ENCODE measurements around the gene RBM15B. TPM values are rescaled to one million over a fixed set of nuclear protein-coding genes. Genes with fewer than 3 reads are reported as not detected.

RBM15B gene
- total RNA-seq, 4 donors from 2014 or later, result 19.1 to 69.9 (median 28.0) TPM

DNA sequence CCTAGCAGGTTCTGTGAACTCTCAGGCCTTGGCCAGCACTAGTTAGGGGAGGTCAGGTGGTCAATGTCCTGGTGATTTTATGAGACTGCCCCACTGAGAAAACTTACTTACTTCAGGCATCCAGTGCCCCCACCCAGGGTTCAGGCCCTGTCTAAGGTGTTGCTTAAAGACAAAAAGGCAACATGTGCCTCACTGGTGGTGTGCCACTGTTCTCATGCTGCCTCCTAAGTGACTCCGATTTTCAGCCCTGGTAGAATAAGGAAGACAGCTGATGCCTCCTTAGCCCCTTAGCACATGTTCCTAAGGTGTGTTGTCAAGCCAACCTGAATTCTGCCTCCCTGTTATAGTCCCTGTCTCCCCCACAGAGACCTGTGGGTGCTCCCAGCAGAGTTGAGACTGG, 5.3 kb downstream of the RBM15B start:
- in situ Hi-C loops (cut with MboI; ENCODE audit: low pct_ligation_motif_present in 1 of 4, low pct_unique_long_range_greater_than_20kb in 1 of 4, low sequenced_read_pairs in 3 of 4), result loop anchor here (25.0 kb wide), 3 partner anchors 266 to 784 kb away; partner anchors contain the start of genes CISH (in 2 of the 4), MAPKAPK3 (in 2 of the 4) and TEX264 (in 1 of the 4)
- H3K4me1 ChIP-seq, result peaks cover 12 to 33% (median 29%) of the 10 kb centered on the region in 4 donors
- no peak for DNase-seq
- intact Hi-C loops (cut with DNase I; ENCODE audit: low total_unique reads), result loop anchor here (10.0 kb wide), 1 partner anchor 288 kb away; no protein-coding TSS in a partner anchor
- TF ChIP-seq POLR2AphosphoS5 (IDR thresholded peaks at IDR 0.05) (no peak), EP300 (IDR thresholded peaks at IDR 0.05; ENCODE audit: low read depth) (no peak), POLR2A (IDR thresholded peaks at IDR 0.05) (no peak)
- TF ChIP-seq, protein P1, sequence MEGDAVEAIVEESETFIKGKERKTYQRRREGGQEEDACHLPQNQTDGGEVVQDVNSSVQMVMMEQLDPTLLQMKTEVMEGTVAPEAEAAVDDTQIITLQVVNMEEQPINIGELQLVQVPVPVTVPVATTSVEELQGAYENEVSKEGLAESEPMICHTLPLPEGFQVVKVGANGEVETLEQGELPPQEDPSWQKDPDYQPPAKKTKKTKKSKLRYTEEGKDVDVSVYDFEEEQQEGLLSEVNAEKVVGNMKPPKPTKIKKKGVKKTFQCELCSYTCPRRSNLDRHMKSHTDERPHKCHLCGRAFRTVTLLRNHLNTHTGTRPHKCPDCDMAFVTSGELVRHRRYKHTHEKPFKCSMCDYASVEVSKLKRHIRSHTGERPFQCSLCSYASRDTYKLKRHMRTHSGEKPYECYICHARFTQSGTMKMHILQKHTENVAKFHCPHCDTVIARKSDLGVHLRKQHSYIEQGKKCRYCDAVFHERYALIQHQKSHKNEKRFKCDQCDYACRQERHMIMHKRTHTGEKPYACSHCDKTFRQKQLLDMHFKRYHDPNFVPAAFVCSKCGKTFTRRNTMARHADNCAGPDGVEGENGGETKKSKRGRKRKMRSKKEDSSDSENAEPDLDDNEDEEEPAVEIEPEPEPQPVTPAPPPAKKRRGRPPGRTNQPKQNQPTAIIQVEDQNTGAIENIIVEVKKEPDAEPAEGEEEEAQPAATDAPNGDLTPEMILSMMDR (IDR thresholded peaks at IDR 0.05), result no peak
- peaks cover 0 to 26% (median 9%) of the 10 kb centered on the region in 4 donors for H3K36me3 ChIP-seq
- H3K9me3 ChIP-seq, result no peaks in the 10 kb centered on the region
- H3K27ac ChIP-seq, result no peak overlapping the region
- 91% methylated on average over 1 of the region's 1 CpG; no CpG with 5 or more reads in 1 of the 2 donors for WGBS, 2 donors (ENCODE audit: low coverage in 1 of 2)
- no peak overlapping the region for H3K4me3 ChIP-seq
- H3K27me3 ChIP-seq, result no peaks in the 10 kb centered on the region

DNA sequence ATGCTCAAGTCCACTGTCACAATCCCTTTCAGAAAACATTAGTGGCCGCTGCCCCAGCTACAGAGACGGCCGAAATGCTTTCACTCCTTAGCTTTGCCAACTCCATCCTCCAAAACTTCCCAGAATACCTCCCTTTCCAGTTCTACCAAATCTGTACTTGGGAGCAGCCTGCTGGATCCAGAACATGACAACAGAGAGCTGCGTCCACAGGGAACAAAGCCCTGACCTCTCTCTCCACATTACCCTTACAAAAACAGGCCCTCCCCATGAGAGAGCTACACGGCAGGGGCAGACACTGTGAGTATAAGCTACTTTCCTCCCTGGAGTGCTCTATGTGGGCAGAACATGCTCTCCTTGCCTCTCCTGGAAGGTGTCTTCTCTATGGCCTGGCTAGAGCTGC, 6.3 kb downstream of the RBM15B start:
- Histone ChIP-seq H3K36me3 (peaks cover 0 to 33% (median 9%) of the 10 kb centered on the region in 4 donors), H3K27me3 (no peaks in the 10 kb centered on the region), H3K9me3 (no peaks in the 10 kb centered on the region), H3K4me1 (peaks cover 9 to 26% (median 23%) of the 10 kb centered on the region in 4 donors), H3K27ac (no peak overlapping the region), H3K4me3 (no peak overlapping the region)
- in situ Hi-C loops (cut with MboI; ENCODE audit: low pct_ligation_motif_present in 1 of 4, low pct_unique_long_range_greater_than_20kb in 1 of 4, low sequenced_read_pairs in 3 of 4) (loop anchor here (25.0 kb wide), 3 partner anchors 265 to 785 kb away; partner anchors contain the start of genes CISH (in 2 of the 4), MAPKAPK3 (in 2 of the 4) and TEX264 (in 1 of the 4)), intact Hi-C loops (cut with DNase I; ENCODE audit: low total_unique reads) (loop anchor here (10.0 kb wide), 1 partner anchor 287 kb away; no protein-coding TSS in a partner anchor)
- DNase-seq, result no peak
- TF ChIP-seq EP300 (IDR thresholded peaks at IDR 0.05; ENCODE audit: low read depth) (no peak), POLR2A (IDR thresholded peaks at IDR 0.05) (no peak), POLR2AphosphoS5 (IDR thresholded peaks at IDR 0.05) (no peak)
- TF ChIP-seq, protein P1 (IDR thresholded peaks at IDR 0.05), result no peak
- 75 to 80% methylated on average over 2 to 5 of the region's 5 CpGs for WGBS, 2 donors (ENCODE audit: low coverage in 1 of 2)

DNA sequence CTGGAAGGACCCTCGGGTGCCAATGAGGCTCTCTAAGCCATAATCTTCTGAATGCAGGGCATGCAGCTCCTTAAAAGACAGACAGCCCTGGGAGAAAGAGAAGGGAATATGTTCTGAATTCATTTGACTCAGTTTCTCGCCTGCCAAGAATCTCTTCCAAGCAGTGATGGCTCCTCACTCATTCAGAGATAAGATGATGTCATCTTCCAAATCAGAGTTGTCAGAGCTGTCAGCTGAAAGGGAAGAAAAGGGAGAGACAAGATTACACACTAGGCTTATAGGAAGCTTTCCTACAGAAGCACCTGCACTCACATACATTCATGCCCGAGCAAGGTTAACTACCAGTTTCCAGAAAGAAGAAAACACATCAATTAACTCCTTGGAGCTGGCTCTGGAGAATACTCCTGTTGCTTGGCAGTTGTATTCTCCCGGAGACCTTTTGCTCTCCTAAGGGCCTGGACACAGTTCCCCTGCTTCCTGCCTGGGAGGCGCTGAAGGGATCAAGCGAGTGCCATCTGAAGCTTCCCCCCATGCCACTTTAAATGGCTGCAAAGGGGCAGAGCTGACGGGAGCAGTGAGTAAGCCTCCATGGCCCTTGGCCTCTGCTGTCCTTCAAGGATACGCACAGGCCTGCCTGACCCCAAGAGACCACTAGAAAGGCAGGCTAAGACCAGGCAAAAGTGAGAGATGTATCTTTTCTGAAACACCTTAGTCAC, 7.7 kb downstream of the RBM15B start:
- intact Hi-C loops (cut with DNase I; ENCODE audit: low total_unique reads) (loop anchor here (10.0 kb wide), 1 partner anchor 286 kb away; no protein-coding TSS in a partner anchor), in situ Hi-C loops (cut with MboI; ENCODE audit: low pct_ligation_motif_present in 1 of 4, low pct_unique_long_range_greater_than_20kb in 1 of 4, low sequenced_read_pairs in 3 of 4) (loop anchor here (25.0 kb wide), 3 partner anchors 264 to 786 kb away; partner anchors contain the start of genes CISH (in 2 of the 4), MAPKAPK3 (in 2 of the 4) and TEX264 (in 1 of the 4))
- Histone ChIP-seq H3K27me3 (no peaks in the 10 kb centered on the region), H3K36me3 (peaks cover 0 to 29% (median 11%) of the 10 kb centered on the region in 4 donors), H3K4me3 (no peak overlapping the region), H3K27ac (no peak overlapping the region), H3K4me1 (peaks cover 0 to 12% (median 9%) of the 10 kb centered on the region in 4 donors), H3K9me3 (no peaks in the 10 kb centered on the region)
- 81 to 93% methylated on average over 3 to 8 of the region's 8 CpGs for WGBS, 2 donors (ENCODE audit: low coverage in 1 of 2)
- DNase-seq, result no peak
- TF ChIP-seq POLR2AphosphoS5 (IDR thresholded peaks at IDR 0.05) (no peak), EP300 (IDR thresholded peaks at IDR 0.05; ENCODE audit: low read depth) (no peak), POLR2A (IDR thresholded peaks at IDR 0.05) (no peak)
- TF ChIP-seq, protein P1 (IDR thresholded peaks at IDR 0.05), result no peak

DNA sequence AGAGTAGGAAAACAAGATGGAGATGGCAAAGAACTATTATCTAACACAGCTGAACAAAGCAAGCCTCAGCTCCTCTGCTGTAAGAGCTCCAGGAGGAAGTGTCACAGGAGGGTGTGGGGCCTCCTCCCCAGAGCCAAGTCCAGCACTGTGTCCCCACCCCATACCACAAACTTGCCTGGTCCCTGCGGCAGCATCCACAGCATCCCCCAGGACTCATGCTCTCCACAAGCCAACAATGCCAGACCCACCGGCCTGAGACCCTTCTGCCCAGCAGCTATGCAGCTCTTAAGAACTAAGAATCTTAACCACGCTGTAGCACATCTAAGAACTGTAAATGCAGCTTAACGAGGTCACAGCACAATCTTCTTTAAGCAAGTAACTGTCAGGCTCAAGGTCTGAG, 9.1 kb downstream of the RBM15B start:
- no peak for TF ChIP-seq POLR2AphosphoS5 (IDR thresholded peaks at IDR 0.05)
- TF ChIP-seq POLR2A (IDR thresholded peaks at IDR 0.05), result no peak
- TF ChIP-seq, protein P1 (IDR thresholded peaks at IDR 0.05), result no peak
- TF ChIP-seq EP300 (IDR thresholded peaks at IDR 0.05; ENCODE audit: low read depth), result no peak
- no peaks in the 10 kb centered on the region for H3K27me3 ChIP-seq
- no peaks in the 10 kb centered on the region for H3K9me3 ChIP-seq
- peak overlapping the region in 2 of 4 donors; percentile 37 to 53 for H3K27ac ChIP-seq
- H3K4me1 ChIP-seq, result peaks cover 0 to 8% (median 6%) of the 10 kb centered on the region in 4 donors
- intact Hi-C loops (cut with DNase I; ENCODE audit: low total_unique reads), result no loop called here
- in situ Hi-C loops (cut with MboI; ENCODE audit: low pct_ligation_motif_present in 1 of 4, low pct_unique_long_range_greater_than_20kb in 1 of 4, low sequenced_read_pairs in 3 of 4), result no loop called here
- H3K4me3 ChIP-seq, result no peak overlapping the region
- 76% methylated on average over 4 of the region's 4 CpGs; no CpG with 5 or more reads in 1 of the 2 donors for WGBS, 2 donors (ENCODE audit: low coverage in 1 of 2)
- H3K36me3 ChIP-seq, result peaks cover 0 to 38% (median 8%) of the 10 kb centered on the region in 4 donors
- peak; percentile 26 for DNase-seq

Measured in transverse colon (tissue), 4 donors.